ENCODE measurements around the gene ADGB.

DNA sequence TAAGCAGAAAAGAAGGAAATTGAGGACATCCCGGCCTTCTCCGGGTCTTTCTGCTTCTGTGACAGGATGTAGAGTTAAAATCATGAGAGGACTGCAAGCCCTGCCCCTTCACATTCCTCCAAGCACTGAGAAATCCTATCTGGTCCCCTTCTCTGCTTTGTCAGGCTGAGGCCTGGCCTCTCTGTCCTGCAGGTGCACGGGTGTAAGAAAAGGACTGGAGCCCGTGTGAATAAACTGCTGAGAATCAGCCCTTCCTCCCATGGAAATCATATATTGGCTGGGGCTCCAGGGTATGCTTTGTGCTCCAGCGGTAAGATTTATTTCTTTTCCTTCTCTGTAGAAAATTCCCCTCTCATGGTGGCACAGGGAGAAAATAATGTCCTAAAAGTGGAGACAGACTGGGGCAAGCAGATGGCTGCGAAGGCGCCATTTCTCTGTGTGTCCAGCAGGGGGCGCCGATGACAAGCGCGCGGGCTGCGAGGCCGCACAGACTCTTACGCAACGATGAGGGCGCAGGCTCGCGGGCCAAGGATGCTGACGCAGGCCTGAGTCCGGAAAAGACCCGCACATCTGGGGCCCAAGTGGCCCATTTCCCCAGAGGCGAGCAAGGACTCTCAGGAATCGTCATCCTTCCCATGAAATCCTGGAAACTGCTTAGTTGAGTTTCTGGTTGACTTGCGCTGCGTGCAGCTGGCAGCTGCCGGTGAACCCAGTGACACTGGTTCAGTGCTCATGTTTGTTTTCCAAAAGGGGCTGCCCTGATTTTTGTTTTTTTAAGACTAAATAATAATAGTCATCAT lies 258.6 kb downstream of the ADGB start:
- TF ChIP-seq POLR2A (IDR thresholded peaks at IDR 0.05), result no peak
- TF ChIP-seq, protein P1, sequence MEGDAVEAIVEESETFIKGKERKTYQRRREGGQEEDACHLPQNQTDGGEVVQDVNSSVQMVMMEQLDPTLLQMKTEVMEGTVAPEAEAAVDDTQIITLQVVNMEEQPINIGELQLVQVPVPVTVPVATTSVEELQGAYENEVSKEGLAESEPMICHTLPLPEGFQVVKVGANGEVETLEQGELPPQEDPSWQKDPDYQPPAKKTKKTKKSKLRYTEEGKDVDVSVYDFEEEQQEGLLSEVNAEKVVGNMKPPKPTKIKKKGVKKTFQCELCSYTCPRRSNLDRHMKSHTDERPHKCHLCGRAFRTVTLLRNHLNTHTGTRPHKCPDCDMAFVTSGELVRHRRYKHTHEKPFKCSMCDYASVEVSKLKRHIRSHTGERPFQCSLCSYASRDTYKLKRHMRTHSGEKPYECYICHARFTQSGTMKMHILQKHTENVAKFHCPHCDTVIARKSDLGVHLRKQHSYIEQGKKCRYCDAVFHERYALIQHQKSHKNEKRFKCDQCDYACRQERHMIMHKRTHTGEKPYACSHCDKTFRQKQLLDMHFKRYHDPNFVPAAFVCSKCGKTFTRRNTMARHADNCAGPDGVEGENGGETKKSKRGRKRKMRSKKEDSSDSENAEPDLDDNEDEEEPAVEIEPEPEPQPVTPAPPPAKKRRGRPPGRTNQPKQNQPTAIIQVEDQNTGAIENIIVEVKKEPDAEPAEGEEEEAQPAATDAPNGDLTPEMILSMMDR (IDR thresholded peaks at IDR 0.05), result peak; percentile 73 to 97 (median 90)
- peak; percentile 71 to 80 for TF ChIP-seq POLR2AphosphoS5 (IDR thresholded peaks at IDR 0.05; ENCODE audit: insufficient read depth in 1 of 2, low read depth in 1 of 2)
